ENCODE measurements around the gene ERBB4. TPM values are rescaled to one million over a fixed set of nuclear protein-coding genes. Genes with fewer than 3 reads are reported as not detected.

Gene ERBB4
- total RNA-seq, 1 experiment from 2014 or later = 0.04 TPM

DNA sequence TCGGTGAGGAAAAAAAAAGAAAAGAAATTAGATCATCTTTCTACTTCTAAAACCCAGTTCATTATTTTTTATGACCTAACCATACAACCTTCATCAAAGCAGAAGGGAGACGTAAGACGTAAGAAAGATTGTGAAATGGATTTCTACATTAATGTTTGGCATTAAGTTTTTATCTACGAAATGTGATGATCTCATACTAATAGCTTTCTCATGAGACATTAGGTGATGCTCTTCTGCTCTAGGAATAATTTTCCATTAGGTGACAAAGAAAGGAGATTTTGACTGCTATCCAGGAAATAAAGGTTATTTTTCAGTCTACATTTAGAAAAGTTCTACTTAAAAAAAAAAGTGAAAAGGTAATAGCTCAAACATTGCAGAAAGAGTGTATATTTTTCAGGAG, 748.6 kb downstream of the ERBB4 start:
- Histone ChIP-seq H4K8ac (replicated peaks; ENCODE audit: insufficient read length, low read depth, low read length) (no peak overlapping the region), H3K79me1 (ENCODE audit: insufficient read depth, low read depth, low read length, poor library complexity, severe bottlenecking) (no peaks in the 10 kb centered on the region), H3K27ac (ENCODE audit: insufficient read length, low read depth, low read length) (no peak overlapping the region), H3K4me1 (ENCODE audit: insufficient read depth, low read length) (no peaks in the 10 kb centered on the region), H3K23me2 (ENCODE audit: insufficient read length, low read depth, low read length, poor library complexity, severe bottlenecking) (no peaks in the 10 kb centered on the region), H2BK120ac (ENCODE audit: low read depth, low read length, poor library complexity, severe bottlenecking) (no peak overlapping the region), H4K5ac (ENCODE audit: insufficient read length, low read depth, low read length) (no peak overlapping the region), H2BK20ac (ENCODE audit: low read depth, low read length, poor library complexity, severe bottlenecking) (no peak overlapping the region), H2AFZ (ENCODE audit: low read length) (no peak overlapping the region), H2AK5ac (ENCODE audit: insufficient read length, low read length) (no peak overlapping the region), H2BK15ac (ENCODE audit: low read depth, low read length) (no peak overlapping the region), H4K91ac (ENCODE audit: insufficient read length, low read depth, low read length) (no peak overlapping the region), H3K4ac (ENCODE audit: low read depth, low read length) (no peak overlapping the region), H3K14ac (ENCODE audit: insufficient read depth, low read length) (no peak overlapping the region), H3K4me2 (ENCODE audit: insufficient read depth, insufficient read length, low read length) (no peak overlapping the region), H2BK12ac (ENCODE audit: insufficient read length, low read depth, low read length) (no peak overlapping the region), H3K56ac (ENCODE audit: insufficient read length, low read depth, low read length) (no peak overlapping the region), H3K27me3 (ENCODE audit: insufficient read depth, low read length) (no peaks in the 10 kb centered on the region), H2BK5ac (ENCODE audit: insufficient read length, low read length) (no peak overlapping the region), H3K23ac (ENCODE audit: insufficient read length, low read depth, low read length) (no peak overlapping the region), H3T11ph (ENCODE audit: low read length) (no peak overlapping the region), H3K9ac (ENCODE audit: extremely low read depth, insufficient read length, low read length) (no peak overlapping the region), H3K79me2 (ENCODE audit: insufficient read depth, low read length) (no peaks in the 10 kb centered on the region), H3K9me3 (ENCODE audit: control insufficient read depth, low read depth, low read length) (no peaks in the 10 kb centered on the region), H4K20me1 (ENCODE audit: control insufficient read depth, insufficient read depth, insufficient read length) (no peaks in the 10 kb centered on the region), H3K18ac (ENCODE audit: insufficient read length, low read depth, low read length) (no peak overlapping the region)
- Mint-ChIP-seq H3K4me1 (no peaks in the 10 kb centered on the region), H3K27ac (no peak overlapping the region), H3K36me3 (ENCODE audit: insufficient read depth in 1 of 3, low read depth in 3 of 3) (no peaks in the 10 kb centered on the region), H3K27me3 (ENCODE audit: low read depth) (no peaks in the 10 kb centered on the region), H3K9me3 (no peaks in the 10 kb centered on the region), H3K4me3 (no peak overlapping the region)
- DNase-seq = no peak
- TF ChIP-seq, protein P1, sequence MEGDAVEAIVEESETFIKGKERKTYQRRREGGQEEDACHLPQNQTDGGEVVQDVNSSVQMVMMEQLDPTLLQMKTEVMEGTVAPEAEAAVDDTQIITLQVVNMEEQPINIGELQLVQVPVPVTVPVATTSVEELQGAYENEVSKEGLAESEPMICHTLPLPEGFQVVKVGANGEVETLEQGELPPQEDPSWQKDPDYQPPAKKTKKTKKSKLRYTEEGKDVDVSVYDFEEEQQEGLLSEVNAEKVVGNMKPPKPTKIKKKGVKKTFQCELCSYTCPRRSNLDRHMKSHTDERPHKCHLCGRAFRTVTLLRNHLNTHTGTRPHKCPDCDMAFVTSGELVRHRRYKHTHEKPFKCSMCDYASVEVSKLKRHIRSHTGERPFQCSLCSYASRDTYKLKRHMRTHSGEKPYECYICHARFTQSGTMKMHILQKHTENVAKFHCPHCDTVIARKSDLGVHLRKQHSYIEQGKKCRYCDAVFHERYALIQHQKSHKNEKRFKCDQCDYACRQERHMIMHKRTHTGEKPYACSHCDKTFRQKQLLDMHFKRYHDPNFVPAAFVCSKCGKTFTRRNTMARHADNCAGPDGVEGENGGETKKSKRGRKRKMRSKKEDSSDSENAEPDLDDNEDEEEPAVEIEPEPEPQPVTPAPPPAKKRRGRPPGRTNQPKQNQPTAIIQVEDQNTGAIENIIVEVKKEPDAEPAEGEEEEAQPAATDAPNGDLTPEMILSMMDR (conservative IDR thresholded peaks at IDR 0.05) = no peak
- no CpG with 5 or more reads among the region's 4 CpGs for WGBS (ENCODE audit: extremely low coverage, insufficient read length, low lambda C conversion rate)

All from H9 (cell line).